GM18526 (cell line): ENCODE results near the gene KIF23.

ENCODE experiments used
- POLR2A ChIP-seq: IDR thresholded peaks from 3 replicates; pipeline ENCODE4 v1.6.1; 2011; ENCODE audit not compliant: insufficient read length; ENCODE audit errors: extremely low read depth

KIF23 gene

DNA sequence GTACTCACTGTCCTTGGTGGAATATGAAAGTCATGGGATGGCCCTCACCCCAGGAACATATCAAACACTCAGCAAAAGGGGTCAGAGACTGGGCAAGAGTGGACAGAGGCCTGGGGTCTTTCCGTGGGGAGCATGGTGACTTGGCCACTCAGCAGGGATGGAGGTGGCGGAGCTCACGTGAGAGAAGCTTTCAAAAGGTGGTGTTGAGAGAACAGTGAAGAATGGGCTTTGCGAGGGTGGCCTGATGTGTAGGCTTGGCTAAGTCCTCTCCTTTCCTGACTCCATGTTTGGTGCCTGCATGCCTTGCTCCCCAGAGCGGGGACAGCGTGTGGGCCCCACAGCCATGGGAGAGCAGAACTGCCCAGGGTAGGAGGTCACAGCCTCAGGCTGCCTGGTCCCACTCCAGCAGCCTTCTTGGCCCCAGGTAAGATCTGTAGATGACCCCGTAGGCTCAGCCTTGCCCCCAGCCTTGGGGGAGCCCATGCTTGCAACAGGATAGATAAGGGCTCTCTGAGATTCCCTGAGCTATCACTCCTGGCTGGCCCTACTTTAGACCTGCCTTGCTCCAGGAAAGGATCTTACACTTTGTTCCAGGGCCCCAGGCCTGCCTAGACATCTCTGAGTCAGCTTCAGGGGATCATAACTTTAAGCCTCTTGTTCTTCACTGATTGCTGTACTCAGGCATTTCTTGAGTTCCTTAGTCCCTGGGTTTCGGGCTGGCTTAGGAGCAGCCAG, 55.5 kb downstream of the KIF23 start:
- no peak for TF ChIP-seq POLR2A

DNA sequence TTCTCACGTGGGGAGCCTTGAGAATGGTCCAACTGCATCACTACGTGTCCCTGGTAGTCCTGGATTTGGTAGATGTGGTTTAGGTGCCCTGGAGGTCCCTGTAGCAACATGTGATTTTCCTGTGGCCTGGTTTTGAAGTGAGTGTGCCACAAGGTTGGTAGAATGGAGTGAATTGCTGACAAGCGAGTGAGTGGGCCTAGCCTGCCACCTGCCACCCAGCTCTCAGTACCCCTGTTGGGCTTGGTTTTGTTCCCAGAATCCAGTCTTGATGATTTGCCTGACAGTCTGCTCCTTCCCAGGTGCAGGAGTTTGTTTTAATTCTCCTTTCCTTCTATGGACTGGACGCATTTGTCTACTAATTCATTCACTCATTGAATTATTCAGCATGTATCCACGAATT, 57.9 kb downstream of the KIF23 start:
- no peak for TF ChIP-seq POLR2A

DNA sequence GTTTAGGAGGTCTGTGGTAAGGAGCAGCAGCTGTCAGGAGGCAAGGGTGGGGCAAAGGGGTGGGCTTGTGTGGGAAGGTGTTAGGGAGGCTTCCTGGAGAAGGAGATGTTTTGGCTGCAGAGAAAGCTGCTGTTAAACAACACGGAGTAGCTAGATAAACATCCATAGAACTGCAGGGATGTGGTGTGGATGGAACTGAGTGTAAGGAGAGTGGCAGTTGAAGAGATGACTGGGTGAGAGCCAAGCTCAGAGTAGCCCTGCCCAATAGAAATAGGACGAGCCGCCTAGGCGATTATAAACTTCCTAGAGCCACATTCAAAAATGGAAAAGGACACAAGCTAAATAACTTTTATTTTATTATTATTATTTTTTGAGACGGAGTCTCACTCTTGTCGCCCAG, 58.4 kb downstream of the KIF23 start:
- no peak for TF ChIP-seq POLR2A

DNA sequence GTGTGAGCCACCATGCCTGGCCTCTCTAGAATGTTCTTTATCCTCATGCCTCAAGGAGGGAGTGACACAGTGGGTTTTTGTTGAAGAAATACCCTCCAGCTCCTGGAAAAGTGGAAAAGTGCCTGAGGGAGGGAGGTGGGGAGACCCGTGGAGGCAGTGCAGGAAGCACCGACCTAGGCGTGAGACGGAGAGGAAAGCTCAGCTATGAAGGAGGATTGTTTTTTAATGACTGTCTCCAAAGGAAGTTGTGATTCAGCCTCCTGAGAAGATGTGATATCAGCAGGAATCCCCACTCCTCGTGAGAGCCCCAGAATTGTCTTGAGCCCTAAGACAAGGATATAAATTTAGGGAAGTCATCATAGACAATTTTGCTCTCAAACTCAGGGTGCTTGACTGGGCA, 60.1 kb downstream of the KIF23 start:
- no peak for TF ChIP-seq POLR2A

DNA sequence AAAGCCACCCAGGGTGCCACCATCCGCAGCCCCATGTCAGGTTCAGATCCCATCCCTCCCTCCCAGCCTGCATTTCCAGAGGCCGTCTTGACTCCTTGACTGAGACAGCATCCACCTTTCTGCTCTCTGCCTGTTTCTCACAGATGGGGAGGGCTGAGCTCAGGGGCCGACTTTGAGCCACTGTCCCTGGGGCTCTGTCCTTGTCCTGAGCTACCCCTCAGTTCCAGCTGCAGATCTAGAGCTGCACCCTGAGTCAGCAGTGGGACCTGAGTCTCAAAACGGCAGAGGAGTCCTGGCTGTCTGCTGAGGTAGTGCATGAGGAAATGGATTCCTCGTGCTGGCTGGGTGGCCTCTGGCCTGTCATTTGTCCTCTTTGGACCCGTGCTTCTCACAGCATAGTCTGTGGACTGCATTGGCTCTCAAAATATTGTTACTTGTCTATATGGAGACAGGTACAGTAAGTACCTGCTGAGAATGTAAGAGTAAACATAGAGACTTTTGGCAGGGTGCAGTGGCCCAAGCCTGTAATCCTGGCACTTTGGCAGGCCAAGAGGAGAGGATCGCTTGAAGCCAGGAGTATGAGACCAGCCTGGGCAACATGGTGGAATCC, 60.8 kb downstream of the KIF23 start:
- TF ChIP-seq POLR2A, result no peak

DNA sequence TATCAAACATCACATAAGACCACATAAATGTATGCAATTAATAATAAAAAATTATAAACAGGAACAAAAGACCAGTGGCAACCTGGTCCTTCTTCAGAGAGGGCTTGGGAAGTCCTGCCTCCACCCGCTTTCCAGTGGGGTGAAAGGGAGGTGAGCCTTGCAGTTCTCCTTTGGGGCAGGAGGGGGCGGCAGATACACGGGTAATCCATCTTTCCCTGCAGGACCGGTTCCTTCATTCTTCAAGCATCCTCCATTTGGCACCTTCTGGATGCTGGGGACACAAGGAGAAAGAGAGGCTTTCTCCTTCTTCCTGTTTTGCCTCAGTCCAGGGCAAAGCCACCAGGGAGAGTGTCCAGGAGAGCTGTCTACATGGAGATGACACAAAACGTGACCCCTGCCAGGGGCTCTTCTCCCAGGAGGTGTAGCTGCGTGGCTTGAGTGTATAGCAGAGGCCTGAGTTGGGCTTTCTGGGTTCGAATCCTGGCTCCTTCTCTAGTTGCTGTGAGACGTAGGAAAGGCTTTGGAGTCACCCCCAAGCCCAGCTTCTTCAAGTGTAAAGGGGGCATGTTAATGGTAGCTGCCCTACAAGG, 61.7 kb downstream of the KIF23 start:
- no peak for TF ChIP-seq POLR2A

DNA sequence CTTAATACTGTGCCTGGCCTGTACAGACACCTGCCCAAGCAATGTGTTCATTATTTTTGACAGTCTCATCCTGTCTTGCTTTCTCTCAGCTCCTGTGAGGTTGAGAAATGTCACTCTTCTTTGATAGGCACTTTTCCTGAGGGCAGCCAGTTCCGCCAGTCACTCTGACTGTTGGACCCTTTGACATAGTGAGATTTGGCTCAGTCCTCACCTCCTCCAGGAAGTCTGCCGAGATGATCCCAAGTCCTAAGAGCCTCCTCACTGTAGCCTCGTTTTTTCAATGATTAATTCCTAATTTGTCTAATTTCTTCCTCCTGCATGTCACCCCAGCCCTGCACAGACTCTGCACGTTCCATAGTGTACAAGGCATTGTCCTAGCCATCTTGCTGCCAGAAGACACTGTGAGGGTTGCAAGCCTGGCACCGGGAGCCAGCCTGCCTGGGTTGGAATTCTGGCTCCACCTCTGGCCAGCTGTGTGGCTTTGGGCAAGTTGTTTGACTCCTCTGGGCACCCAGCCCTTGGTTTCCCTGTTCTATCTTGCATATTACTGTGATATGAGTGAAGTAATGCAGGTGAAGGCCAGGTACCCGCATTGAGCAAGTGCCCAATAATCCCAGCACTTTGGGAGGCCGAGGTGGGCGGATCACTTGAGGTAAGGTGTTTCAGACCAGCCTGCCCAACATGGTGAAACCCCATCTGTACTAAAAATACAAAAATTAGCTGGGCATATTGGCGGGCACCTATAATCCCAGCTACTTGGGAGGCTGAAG, 62.7 kb downstream of the KIF23 start:
- TF ChIP-seq POLR2A, result no peak

DNA sequence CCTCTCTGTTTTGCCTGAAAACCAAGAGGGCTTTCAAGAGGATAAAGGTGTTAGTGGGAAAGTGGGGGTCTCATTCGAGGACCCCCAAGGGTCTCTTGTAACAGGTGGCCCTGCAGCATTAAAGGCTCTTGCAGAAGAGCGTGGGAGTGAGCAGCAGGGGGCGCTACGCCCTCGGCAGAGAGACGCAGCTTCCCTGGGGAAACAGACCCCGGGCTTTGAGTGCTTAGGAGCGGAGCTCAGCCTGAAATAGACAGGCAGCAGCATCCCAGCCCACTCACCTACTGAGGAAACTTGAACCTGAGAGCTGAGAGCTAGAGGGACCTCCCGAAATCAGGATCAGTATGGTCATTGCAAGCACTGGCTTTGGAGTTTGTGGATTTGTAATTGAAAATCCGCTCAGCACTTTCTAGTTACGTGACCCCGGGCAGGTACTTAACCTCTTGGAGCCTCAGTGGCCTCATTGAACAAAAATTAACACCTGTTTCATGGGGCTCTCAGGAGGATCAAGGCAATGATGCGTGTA, 64.2 kb downstream of the KIF23 start:
- no peak for TF ChIP-seq POLR2A

DNA sequence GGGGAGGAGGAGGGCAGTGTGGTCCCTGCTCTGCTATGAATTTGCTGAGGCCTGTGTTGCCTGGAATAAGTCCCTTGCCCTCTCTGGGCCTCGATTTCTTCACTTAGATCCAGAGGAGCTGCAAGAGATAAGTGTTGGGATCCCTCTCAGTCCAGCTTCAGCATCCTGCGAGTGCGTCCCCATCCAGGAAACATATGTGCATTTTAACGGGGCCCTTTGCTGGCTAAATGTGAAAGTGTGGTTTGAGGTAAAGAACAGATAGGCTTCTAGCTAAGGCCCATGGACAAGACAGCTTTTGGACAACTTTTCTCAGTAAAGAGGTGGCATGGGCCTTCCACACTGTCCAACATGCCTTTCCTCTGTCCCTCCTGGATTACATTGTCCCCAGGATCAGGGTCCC, 64.9 kb downstream of the KIF23 start:
- no peak for TF ChIP-seq POLR2A

DNA sequence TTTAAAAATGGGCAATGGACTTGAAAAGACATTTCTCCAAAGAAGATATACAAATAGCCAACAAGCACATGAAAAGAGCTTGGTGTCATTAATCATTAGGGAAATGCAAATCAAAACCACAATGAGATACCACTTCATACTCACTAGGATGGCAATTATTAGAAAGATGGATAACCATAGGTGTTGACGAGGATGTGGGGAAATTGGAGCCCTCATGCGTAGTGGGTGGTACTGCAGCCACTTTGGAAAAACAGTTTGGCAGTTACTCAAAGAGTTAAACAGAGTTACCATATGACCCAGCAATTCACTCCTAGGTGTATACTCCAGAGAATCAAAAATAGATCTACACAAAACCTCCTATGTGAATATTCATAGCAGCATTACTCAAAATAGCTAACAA, 65.8 kb downstream of the KIF23 start:
- no peak for TF ChIP-seq POLR2A

DNA sequence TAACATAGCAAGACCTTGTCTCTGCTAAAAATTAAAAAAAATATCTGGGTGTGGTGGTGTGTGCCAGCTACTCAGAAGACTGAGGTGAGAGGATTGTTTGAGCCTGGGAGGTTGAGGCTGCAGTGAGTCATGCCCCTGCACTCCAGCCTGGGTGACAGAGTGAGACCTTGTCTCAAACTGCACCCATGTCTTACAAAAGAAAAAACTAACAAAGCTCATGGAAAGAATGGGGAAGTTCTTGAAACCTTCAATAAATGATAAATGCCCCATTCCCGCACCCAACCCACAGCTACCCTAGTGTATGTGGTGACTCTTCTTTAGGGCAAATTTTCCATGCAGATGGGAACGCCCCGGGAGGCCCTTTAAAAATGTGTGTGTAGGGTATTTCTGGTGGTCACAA, 66.8 kb downstream of the KIF23 start:
- no peak for TF ChIP-seq POLR2A

DNA sequence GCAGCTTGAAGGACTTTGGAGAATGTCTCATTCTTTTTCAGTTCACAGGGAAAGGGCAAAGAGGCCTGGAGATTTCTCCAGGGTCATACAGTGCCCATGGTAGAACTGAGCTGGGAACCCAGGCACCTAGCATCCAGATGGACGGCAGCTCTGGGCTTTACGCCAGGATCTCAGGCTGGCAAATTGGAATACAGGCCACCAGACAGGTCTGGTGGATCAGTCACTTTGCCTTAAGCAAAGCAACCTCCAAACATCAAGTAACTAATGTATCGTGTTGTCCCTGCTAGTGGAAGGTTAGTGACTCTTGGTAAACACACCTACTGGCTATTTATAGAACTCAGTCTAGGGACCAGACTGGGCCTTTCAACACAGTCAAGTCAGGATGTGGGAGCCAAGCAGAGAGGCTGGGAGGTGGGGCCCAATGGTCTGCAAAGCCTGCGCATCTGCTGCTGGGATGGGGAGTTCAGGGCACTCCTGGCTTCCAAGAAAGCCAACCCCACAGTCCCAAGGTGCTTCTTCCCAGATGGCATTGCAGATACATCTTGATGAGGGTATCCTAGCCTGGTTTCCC, 68.6 kb downstream of the KIF23 start:
- no peak for TF ChIP-seq POLR2A

DNA sequence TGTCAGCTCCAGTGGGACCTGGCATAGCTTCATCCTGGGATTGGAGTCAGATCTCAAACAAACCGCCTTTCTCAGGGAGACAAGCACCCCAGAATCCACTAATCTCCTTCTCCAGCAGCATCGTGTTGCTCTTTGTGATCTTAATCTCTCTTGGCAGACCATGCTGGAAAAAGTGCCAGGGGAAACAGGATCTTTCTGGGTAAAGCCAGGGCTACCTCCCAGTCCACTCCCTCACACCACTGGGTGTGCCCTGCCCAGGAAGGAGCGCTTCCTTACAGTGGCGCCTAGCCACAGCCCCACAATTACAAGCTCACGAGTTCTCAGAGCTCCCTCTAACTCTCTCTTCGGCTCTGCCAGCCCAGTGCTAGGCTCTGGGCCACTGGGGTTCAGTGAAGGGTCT, 70.7 kb downstream of the KIF23 start:
- TF ChIP-seq POLR2A, result no peak

DNA sequence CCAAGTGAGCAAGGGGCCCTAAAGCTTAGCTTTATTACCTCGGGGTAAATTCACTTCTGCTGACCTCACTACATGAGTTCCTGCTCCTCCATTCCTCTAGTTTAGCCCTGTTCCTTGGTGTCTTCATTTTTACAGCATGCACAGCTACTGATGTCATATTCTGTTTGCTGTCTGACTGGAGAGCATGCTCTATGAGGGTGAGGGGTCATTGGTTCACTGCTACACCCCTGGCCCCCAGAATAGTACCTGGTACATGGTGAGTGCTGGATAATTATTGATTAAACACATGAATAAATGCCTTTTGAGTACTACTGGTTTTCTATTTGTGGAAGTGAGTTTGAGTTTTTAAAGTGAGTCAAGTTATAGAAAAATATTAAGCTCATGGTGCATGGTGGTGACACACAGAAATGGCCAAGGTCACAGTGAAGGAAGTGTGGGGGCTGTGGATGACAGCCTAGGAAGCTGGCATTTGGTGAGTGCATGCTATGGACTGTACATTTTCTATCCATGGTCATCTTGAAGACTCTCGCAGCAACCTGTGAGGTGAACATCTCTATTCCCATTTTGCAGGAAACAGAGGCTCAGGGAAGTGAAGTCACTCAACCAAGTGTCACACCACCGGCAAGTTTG, 72.4 kb downstream of the KIF23 start:
- no peak for TF ChIP-seq POLR2A

DNA sequence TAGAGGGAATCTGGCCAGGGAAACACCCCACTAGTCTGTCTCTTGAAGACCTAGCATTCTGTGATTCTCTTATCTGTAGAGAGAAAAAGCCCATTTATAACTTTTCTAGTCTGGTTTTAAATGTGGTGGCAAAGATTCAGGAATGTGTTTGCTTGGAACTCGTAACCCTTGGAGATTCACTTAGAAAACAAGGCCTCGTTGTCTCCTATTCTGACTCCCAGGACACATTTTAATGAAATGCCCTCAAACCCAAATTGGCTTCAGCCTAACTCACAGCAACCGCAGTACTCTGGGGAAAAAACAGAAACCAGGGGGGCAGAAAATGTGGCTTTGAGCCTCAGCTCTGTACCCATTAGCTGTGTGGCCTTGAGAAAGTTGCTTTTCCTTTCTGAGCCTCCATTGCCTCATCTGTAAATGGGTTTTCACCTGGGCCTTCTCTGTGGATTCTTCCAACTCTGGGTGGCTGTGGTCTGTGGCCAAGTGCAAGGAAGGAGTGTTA, 75.0 kb downstream of the KIF23 start:
- TF ChIP-seq POLR2A, result no peak
